ENCODE results near the gene GLIS1. TPM values are rescaled to one million over a fixed set of nuclear protein-coding genes. Genes with fewer than 3 reads are reported as not detected.

GLIS1 gene
- polyA plus RNA-seq, 1 donor from 2014 or later: not detected

DNA sequence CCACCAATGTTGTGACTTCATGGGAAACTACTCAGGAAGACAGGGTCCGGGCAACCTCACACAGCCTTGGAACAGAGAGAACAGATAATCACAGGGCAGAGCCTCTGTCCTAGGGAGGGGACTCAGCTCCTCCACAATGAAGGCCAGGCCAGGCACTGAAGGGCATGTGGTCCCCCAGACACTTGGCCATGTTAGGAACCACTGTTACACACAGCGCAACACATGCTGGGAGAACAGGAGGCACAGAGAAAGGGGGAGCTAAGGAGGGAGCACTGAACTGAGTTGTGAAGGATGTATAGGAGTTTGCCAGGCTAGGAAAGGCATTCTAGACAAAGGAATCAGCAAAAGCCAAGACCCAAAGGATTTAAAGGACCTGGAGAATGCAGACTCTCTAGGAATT lies 152.2 kb downstream of the GLIS1 start:
- no peak overlapping the region for H3K4me2 ChIP-seq (ENCODE audit: low read length)

DNA sequence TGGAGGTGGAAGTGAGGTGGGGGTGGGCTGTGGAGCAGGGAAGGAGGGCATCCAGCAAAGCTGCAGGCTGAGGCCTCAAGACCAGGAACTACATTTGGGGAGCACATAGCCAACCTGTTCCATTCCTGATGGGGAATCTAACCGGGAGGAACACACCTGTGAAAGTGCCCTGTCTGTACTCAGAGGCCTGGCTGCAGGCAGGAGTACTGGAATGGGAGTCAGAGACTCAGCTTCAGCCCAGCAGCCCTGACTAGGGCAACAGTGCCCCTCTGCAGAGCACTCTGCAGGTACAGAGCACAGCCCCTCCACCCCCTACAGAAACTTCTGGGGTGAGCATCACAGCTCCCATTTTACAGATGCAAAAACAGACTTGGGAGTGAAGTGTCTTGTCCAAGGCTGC lies 153.4 kb downstream of the GLIS1 start:
- Histone ChIP-seq H3K9ac (ENCODE audit: low read length) (no peak overlapping the region), H3K9me2 (ENCODE audit: insufficient read depth, low read length) (no peaks in the 10 kb centered on the region), H3F3A (ENCODE audit: insufficient read depth, low read length, poor library complexity, severe bottlenecking) (no peaks in the 10 kb centered on the region), H3K36me3 (ENCODE audit: insufficient read depth, low read length) (no peaks in the 10 kb centered on the region), H3K27me3 (ENCODE audit: insufficient read depth, low read depth, low read length) (no peaks in the 10 kb centered on the region), H3K27ac (ENCODE audit: low read length) (no peak overlapping the region), H2AFZ (ENCODE audit: low read depth, low read length) (no peak overlapping the region), H3K79me2 (replicated peaks; ENCODE audit: insufficient read depth, low read length) (no peaks in the 10 kb centered on the region), H3K4me3 (ENCODE audit: low read length) (no peak overlapping the region), H3K9me3 (ENCODE audit: low read length) (no peaks in the 10 kb centered on the region), H4K20me1 (ENCODE audit: insufficient read depth) (no peaks in the 10 kb centered on the region), H3K4me2 (ENCODE audit: low read length) (no peak overlapping the region)
- no peak for TF ChIP-seq RAD21 (conservative IDR thresholded peaks at IDR 0.05)
- TF ChIP-seq, protein P1, sequence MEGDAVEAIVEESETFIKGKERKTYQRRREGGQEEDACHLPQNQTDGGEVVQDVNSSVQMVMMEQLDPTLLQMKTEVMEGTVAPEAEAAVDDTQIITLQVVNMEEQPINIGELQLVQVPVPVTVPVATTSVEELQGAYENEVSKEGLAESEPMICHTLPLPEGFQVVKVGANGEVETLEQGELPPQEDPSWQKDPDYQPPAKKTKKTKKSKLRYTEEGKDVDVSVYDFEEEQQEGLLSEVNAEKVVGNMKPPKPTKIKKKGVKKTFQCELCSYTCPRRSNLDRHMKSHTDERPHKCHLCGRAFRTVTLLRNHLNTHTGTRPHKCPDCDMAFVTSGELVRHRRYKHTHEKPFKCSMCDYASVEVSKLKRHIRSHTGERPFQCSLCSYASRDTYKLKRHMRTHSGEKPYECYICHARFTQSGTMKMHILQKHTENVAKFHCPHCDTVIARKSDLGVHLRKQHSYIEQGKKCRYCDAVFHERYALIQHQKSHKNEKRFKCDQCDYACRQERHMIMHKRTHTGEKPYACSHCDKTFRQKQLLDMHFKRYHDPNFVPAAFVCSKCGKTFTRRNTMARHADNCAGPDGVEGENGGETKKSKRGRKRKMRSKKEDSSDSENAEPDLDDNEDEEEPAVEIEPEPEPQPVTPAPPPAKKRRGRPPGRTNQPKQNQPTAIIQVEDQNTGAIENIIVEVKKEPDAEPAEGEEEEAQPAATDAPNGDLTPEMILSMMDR (IDR thresholded peaks at IDR 0.05; ENCODE audit: poor library complexity, severe bottlenecking): no peak
- TF ChIP-seq MXI1 (conservative IDR thresholded peaks at IDR 0.05; ENCODE audit: poor library complexity, severe bottlenecking): no peak
- TF ChIP-seq TAF1 (IDR thresholded peaks at IDR 0.05; ENCODE audit: low read depth): no peak
- no peak for TF ChIP-seq EZH2 (IDR thresholded peaks at IDR 0.05; ENCODE audit: borderline replicate concordance, insufficient read depth, low read length, poor library complexity, severe bottlenecking)
- TF ChIP-seq SMC3 (conservative IDR thresholded peaks at IDR 0.05; ENCODE audit: poor library complexity): no peak
- no peak for TF ChIP-seq EP300 (conservative IDR thresholded peaks at IDR 0.05; ENCODE audit: poor library complexity, severe bottlenecking)
- no peak for TF ChIP-seq POLR2AphosphoS5 (IDR thresholded peaks at IDR 0.05)
- TF ChIP-seq, protein P2, sequence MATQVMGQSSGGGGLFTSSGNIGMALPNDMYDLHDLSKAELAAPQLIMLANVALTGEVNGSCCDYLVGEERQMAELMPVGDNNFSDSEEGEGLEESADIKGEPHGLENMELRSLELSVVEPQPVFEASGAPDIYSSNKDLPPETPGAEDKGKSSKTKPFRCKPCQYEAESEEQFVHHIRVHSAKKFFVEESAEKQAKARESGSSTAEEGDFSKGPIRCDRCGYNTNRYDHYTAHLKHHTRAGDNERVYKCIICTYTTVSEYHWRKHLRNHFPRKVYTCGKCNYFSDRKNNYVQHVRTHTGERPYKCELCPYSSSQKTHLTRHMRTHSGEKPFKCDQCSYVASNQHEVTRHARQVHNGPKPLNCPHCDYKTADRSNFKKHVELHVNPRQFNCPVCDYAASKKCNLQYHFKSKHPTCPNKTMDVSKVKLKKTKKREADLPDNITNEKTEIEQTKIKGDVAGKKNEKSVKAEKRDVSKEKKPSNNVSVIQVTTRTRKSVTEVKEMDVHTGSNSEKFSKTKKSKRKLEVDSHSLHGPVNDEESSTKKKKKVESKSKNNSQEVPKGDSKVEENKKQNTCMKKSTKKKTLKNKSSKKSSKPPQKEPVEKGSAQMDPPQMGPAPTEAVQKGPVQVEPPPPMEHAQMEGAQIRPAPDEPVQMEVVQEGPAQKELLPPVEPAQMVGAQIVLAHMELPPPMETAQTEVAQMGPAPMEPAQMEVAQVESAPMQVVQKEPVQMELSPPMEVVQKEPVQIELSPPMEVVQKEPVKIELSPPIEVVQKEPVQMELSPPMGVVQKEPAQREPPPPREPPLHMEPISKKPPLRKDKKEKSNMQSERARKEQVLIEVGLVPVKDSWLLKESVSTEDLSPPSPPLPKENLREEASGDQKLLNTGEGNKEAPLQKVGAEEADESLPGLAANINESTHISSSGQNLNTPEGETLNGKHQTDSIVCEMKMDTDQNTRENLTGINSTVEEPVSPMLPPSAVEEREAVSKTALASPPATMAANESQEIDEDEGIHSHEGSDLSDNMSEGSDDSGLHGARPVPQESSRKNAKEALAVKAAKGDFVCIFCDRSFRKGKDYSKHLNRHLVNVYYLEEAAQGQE (IDR thresholded peaks at IDR 0.05; ENCODE audit: borderline replicate concordance): no peak

More for the DNA sequence above, 152.2 kb downstream of the GLIS1 start:
- no peaks in the 10 kb centered on the region for H3K9me2 ChIP-seq (ENCODE audit: insufficient read depth, low read length)
- no peak overlapping the region for H3K9ac ChIP-seq (ENCODE audit: low read length)
- H3K27ac ChIP-seq (ENCODE audit: low read length): no peak overlapping the region
- H3K79me2 ChIP-seq (replicated peaks; ENCODE audit: insufficient read depth, low read length): no peaks in the 10 kb centered on the region
- no peak overlapping the region for H3K4me3 ChIP-seq (ENCODE audit: low read length)
- TF ChIP-seq EP300 (conservative IDR thresholded peaks at IDR 0.05; ENCODE audit: poor library complexity, severe bottlenecking) (no peak), TAF1 (IDR thresholded peaks at IDR 0.05; ENCODE audit: low read depth) (no peak), SMC3 (conservative IDR thresholded peaks at IDR 0.05; ENCODE audit: poor library complexity) (no peak), EZH2 (IDR thresholded peaks at IDR 0.05; ENCODE audit: borderline replicate concordance, insufficient read depth, low read length, poor library complexity, severe bottlenecking) (no peak), POLR2AphosphoS5 (IDR thresholded peaks at IDR 0.05) (no peak), RAD21 (conservative IDR thresholded peaks at IDR 0.05) (no peak)
- TF ChIP-seq, protein P2 (IDR thresholded peaks at IDR 0.05; ENCODE audit: borderline replicate concordance): no peak
- TF ChIP-seq, protein P1 (IDR thresholded peaks at IDR 0.05; ENCODE audit: poor library complexity, severe bottlenecking): no peak
- H3F3A ChIP-seq (ENCODE audit: insufficient read depth, low read length, poor library complexity, severe bottlenecking): no peaks in the 10 kb centered on the region
- H3K27me3 ChIP-seq (ENCODE audit: insufficient read depth, low read depth, low read length): no peaks in the 10 kb centered on the region
- H4K20me1 ChIP-seq (ENCODE audit: insufficient read depth): no peaks in the 10 kb centered on the region
- H2AFZ ChIP-seq (ENCODE audit: low read depth, low read length): no peak overlapping the region
- no peaks in the 10 kb centered on the region for H3K9me3 ChIP-seq (ENCODE audit: low read length)
- no peaks in the 10 kb centered on the region for H3K36me3 ChIP-seq (ENCODE audit: insufficient read depth, low read length)

Measured in neural cell (in vitro differentiated cells).